T-helper 2 cell treated with Interferon-gamma antibody and Interleukin-4, amounts not matched to agents 5 μg/mL and 100 μg/mL, for 36 hours (primary cell): ENCODE results near the gene GIN1.
"Not testable (repeated sequence)": the region's sequence is repeated elsewhere in the genome, so short reads cannot be mapped to it uniquely, and the experiment has no call there.

Experiments used
- DNase-seq: peaks from one replicate; pipeline ENCODE4 v3.0.0; 2021; ENCODE audit warnings: low spot score
- H3K27ac Mint-ChIP-seq: one replicate; pipeline ENCODE4 v1.8.0; 2021; ENCODE audit warnings: mild to moderate bottlenecking, mixed read lengths
- H3K27me3 Mint-ChIP-seq: one replicate; pipeline ENCODE4 v1.8.0; 2021; ENCODE audit warnings: low read depth, mixed read lengths
- H3K36me3 Mint-ChIP-seq: one replicate; pipeline ENCODE4 v1.8.0; 2021; ENCODE audit warnings: low read depth, mixed read lengths
- H3K4me1 Mint-ChIP-seq: one replicate; pipeline ENCODE4 v1.8.0; 2021; ENCODE audit warnings: low read depth, mixed read lengths
- H3K4me3 Mint-ChIP-seq: one replicate; pipeline ENCODE4 v1.8.0; 2022; ENCODE audit warnings: mild to moderate bottlenecking, moderate library complexity, mixed read lengths
- H3K9me3 Mint-ChIP-seq: one replicate; pipeline ENCODE4 v1.8.0; 2021; ENCODE audit warnings: mixed read lengths

Gene GIN1

GRCh38 chr5:103094737-103095136, 25.2 kb downstream of the GIN1 start:
- DNase-seq, result no peak
- Mint-ChIP-seq H3K27me3 (no peaks in the 10 kb centered on the region), H3K4me1 (no peaks in the 10 kb centered on the region), H3K36me3 (peaks cover 18% of the 10 kb centered on the region), H3K4me3 (no peak overlapping the region), H3K27ac (no peak overlapping the region), H3K9me3 (no peaks in the 10 kb centered on the region)

DNA sequence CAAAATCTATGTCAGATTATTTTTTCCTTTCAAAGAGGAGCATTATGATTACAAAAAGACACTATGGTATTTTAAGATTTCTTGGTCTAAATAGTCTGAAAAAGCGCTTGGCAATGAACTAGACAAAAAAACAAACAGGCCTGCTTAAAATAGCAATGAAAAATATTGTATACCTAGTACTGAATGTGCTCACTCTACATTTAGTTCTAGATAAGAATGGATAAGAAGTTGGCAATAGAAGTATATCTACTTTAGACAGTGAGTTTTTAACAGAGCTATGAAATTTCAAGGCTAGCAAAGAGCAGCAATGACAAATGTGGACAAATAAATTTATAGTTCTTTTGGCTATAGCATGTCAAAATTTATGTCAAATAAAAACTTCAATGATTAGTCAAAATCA, 26.2 kb downstream of the GIN1 start:
- Mint-ChIP-seq H3K36me3 (peaks cover 23% of the 10 kb centered on the region), H3K9me3 (no peaks in the 10 kb centered on the region), H3K4me3 (no peak overlapping the region), H3K4me1 (no peaks in the 10 kb centered on the region), H3K27ac (no peak overlapping the region), H3K27me3 (no peaks in the 10 kb centered on the region)
- no peak for DNase-seq

- Mint-ChIP-seq H3K4me3 (no peak overlapping the region), H3K4me1 (no peaks in the 10 kb centered on the region), H3K27me3 (no peaks in the 10 kb centered on the region), H3K9me3 (no peaks in the 10 kb centered on the region), H3K36me3 (peaks cover 26% of the 10 kb centered on the region), H3K27ac (no peak overlapping the region)
- DNase-seq, result no peak
These were observed 27.3 kb downstream of the GIN1 start for GRCh38 chr5:103092676-103093075.

GRCh38 chr5:103090791-103091190, 29.1 kb downstream of the GIN1 start:
- Mint-ChIP-seq H3K9me3 (no peaks in the 10 kb centered on the region), H3K27me3 (no peaks in the 10 kb centered on the region), H3K4me3 (no peak overlapping the region), H3K36me3 (peaks cover 30% of the 10 kb centered on the region), H3K27ac (no peak overlapping the region), H3K4me1 (no peaks in the 10 kb centered on the region)
- DNase-seq, result no peak

GRCh38 chr5:103089272-103089671, 30.7 kb downstream of the GIN1 start:
- no peak overlapping the region for H3K4me3 Mint-ChIP-seq
- H3K27me3 Mint-ChIP-seq, result no peaks in the 10 kb centered on the region
- peaks cover 34% of the 10 kb centered on the region for H3K36me3 Mint-ChIP-seq

DNA sequence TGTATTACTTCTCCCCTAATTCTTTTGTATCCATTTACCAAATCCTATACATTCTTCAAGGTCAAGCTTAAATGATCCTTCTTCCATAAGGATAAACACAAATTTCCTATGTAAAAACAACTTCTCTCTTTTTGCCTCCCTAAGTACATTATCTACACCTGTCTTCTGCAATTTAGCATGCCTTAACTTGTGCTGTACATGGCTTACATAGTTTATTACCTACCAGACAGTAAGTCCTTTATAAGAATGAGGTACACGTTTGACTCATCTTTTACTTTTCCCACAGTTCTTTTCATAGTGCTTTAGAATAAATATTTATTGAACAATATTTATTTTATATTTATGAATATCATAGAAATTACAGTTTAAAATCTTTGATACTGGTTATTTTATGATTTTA, 33.4 kb downstream of the GIN1 start:
- Mint-ChIP-seq H3K36me3 (peaks cover 35% of the 10 kb centered on the region), H3K27me3 (no peaks in the 10 kb centered on the region), H3K4me1 (no peaks in the 10 kb centered on the region), H3K4me3 (no peak overlapping the region), H3K9me3 (peaks cover 32% of the 10 kb centered on the region), H3K27ac (no peak overlapping the region)
- no peak for DNase-seq

More at GRCh38 chr5:103089272-103089671, 30.7 kb downstream of the GIN1 start:
- DNase-seq, result no peak
- H3K9me3 Mint-ChIP-seq, result peaks cover 6% of the 10 kb centered on the region
- no peak overlapping the region for H3K27ac Mint-ChIP-seq
- no peaks in the 10 kb centered on the region for H3K4me1 Mint-ChIP-seq

GRCh38 chr5:103079796-103080195, 40.1 kb downstream of the GIN1 start:
- Mint-ChIP-seq H3K4me1 (no peaks in the 10 kb centered on the region), H3K27ac (no peak overlapping the region), H3K27me3 (no peaks in the 10 kb centered on the region), H3K36me3 (peaks cover 9% of the 10 kb centered on the region), H3K9me3 (peaks cover 68% of the 10 kb centered on the region), H3K4me3 (no peak overlapping the region)
- no peak for DNase-seq

DNA sequence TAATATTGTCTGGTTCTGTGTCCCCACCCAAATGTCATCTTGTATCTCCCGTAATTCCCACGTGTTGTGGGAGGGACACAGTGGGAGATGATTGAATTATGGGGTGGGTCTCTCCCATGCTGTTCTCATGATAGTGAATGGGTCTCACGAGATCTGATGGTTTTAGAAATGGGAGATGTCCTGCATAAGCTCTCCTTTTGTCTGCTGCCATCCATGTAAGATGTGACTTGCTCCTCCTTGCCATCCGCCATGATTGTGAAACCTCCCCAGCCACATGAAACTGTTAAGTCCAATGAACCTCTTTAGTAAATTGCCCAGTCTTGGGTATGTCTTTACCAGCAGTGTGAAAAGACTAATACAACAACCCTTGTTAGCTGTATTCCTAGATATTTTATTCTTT, 44.5 kb downstream of the GIN1 start:
- H3K27me3 Mint-ChIP-seq, result no peaks in the 10 kb centered on the region
- H3K4me3 Mint-ChIP-seq, result no peak overlapping the region
- DNase-seq, result no peak
- no peaks in the 10 kb centered on the region for H3K4me1 Mint-ChIP-seq
- H3K27ac Mint-ChIP-seq, result no peak overlapping the region
- no peaks in the 10 kb centered on the region for H3K36me3 Mint-ChIP-seq
- peaks cover 45% of the 10 kb centered on the region for H3K9me3 Mint-ChIP-seq

DNA sequence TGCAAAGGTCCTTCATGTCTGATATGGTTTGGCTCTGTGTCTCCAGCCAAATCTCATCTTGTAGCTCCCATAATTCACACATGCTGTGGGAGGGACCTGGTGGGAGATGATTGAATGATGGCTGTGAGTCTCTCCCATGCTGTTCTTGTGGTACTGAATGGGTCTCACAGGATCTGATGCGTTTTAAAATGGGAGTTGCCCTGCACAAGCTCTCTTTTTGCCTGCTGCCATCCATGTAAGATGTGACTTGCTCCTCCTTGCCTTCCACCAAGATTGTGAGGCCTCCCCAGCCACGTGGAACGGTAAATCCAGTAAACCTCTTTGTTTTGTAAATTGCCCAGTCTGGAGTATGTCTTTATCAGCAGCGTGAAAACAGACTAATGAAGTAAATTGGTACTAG, 46.4 kb downstream of the GIN1 start:
- H3K4me1 Mint-ChIP-seq, H3K36me3 Mint-ChIP-seq, H3K27me3 Mint-ChIP-seq, H3K4me3 Mint-ChIP-seq, H3K27ac Mint-ChIP-seq, DNase-seq: not testable (repeated sequence)
- H3K9me3 Mint-ChIP-seq, result peaks cover 39% of the 10 kb centered on the region

GRCh38 chr5:103066326-103066725, 53.6 kb downstream of the GIN1 start:
- DNase-seq, result no peak
- Mint-ChIP-seq H3K9me3 (no peaks in the 10 kb centered on the region), H3K27me3 (peaks cover 4% of the 10 kb centered on the region), H3K36me3 (no peaks in the 10 kb centered on the region), H3K4me1 (peaks cover 5% of the 10 kb centered on the region), H3K4me3 (no peak overlapping the region), H3K27ac (no peak overlapping the region)

DNA sequence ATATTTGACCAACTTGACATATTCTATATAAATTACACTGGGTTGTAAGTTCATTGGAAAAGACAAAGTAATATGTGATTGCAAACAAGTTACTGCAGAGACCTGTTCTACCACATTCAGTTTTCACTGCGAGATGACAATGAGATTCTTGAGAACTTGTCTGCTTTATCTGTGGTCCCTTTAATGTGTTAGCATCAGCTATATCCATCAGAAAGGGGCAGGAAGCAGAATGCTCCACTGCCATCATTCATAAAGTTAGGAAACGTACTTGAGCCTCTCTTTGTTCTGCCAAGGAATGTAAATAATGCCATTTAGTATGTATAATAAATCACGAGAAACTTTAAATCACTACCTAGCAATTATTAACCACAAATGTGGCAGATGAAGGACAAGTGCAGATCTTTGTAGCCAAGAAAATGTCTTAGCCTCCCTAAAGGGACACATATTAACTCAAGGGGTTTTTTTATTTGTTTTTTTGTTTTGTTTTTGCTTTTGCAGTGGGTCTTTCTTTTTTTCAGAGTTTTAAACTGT, 59.4 kb downstream of the GIN1 start:
- no peaks in the 10 kb centered on the region for H3K4me1 Mint-ChIP-seq
- no peak for DNase-seq
- no peaks in the 10 kb centered on the region for H3K36me3 Mint-ChIP-seq
- H3K4me3 Mint-ChIP-seq, result no peak overlapping the region
- peaks cover 3% of the 10 kb centered on the region for H3K9me3 Mint-ChIP-seq
- H3K27me3 Mint-ChIP-seq, result peaks cover 7% of the 10 kb centered on the region
- no peak overlapping the region for H3K27ac Mint-ChIP-seq

- no peak for DNase-seq
- Mint-ChIP-seq H3K27ac (no peak overlapping the region), H3K27me3 (peaks cover 7% of the 10 kb centered on the region), H3K36me3 (no peaks in the 10 kb centered on the region), H3K9me3 (peaks cover 3% of the 10 kb centered on the region), H3K4me3 (no peak overlapping the region), H3K4me1 (no peaks in the 10 kb centered on the region)
These were observed 60.4 kb downstream of the GIN1 start for GRCh38 chr5:103059525-103059924.

DNA sequence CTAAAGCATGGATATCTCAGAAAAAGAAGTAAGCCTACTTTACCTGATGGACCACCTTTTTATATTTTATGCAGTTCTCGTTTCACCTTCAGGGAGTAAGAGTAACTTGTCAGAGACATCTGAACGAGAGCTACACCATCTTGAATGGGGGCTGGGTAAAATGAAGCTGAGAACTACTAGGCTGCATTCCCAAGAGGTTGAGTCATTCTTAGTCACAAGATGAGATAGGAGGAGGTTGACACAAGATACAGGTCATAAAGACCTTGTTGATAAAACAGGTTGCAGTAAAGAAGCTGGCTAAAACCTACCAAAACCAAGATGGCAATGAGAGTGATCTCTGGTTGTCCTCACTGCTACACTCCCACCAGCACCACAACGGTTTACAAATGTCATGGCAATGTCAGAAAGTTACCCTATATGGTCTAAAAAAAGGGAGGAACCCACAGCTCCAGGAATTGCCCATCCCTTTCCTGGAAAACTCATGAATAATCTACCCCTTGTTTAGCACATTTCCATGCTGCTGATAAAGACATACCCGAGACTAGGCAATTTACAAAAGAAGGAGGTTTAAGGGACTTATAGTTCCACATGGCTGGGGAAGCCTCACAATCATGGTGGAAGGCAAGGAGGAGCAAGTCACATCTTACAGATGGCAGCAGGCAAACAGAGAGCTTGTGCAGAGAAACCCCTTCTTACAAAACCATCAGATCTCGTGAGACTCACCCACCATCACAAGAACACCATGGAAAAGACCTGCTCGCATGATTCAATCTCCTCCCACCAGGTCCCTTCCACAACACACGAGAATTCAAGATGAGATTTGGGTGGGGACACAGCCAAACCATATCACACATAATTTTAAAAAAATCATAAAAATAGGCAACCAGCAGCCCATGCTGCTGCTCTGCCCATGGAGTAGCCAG, 62.5 kb downstream of the GIN1 start:
- H3K4me3 Mint-ChIP-seq, result no peak overlapping the region
- DNase-seq, result no peak
- peaks cover 3% of the 10 kb centered on the region for H3K27me3 Mint-ChIP-seq

DNA sequence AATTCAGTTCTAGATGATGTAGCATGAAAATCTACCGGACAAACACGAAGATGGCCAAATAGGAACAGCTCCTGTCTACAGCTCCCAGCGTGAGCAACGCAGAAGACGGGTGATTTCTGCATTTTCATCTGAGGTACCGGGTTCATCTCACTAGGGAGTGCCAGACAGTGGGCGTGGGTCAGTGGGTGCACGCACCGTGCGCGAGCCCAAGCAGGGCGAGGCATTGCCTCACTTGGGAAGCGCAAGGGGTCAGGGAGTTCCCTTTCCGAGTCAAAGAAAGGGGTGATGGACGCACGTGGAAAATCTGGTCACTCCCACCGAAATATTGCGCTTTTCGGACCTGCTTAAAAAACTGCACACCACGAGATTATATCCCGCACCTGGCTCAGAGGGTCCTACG, 73.2 kb downstream of the GIN1 start:
- H3K4me3 Mint-ChIP-seq, H3K9me3 Mint-ChIP-seq, DNase-seq, H3K27ac Mint-ChIP-seq, H3K4me1 Mint-ChIP-seq, H3K36me3 Mint-ChIP-seq: not testable (repeated sequence)
- peaks cover 11% of the 10 kb centered on the region for H3K27me3 Mint-ChIP-seq

More for the DNA sequence above, 62.5 kb downstream of the GIN1 start:
- Mint-ChIP-seq H3K4me1 (no peaks in the 10 kb centered on the region), H3K36me3 (no peaks in the 10 kb centered on the region), H3K27ac (no peak overlapping the region), H3K9me3 (peaks cover 3% of the 10 kb centered on the region)
